Measurements from ENCODE around the gene CRELD2. TPM values are rescaled to one million over a fixed set of nuclear protein-coding genes. Genes with fewer than 3 reads are reported as not detected.

CRELD2 gene
- 72.2 and 86.1 TPM in 2 replicates for total RNA-seq (2012; rRNA removed)

GRCh38 chr22:49917974-49918910 is at the start of gene CRELD2, which contains the start of gene ALG12:
CRELD2 (plus strand) TSS chr22:49918634; CDS start chr22:49918770, 136 bp downstream.
ALG12 (minus strand) TSS chr22:49918438; CDS start chr22:49913765, 4,673 bp downstream.
- Histone ChIP-seq H3K4me1 (ENCODE audit: control insufficient read depth, insufficient read depth, low read length) (peaks cover 16% of the 10 kb centered on the region), H3K9me3 (replicated peaks; ENCODE audit: low read length) (no peaks in the 10 kb centered on the region), H3K4me2 (ENCODE audit: low read length) (peak within 1 kb of the TSS; percentile 98), H3K9ac (ENCODE audit: low read depth, low read length) (peak within 1 kb of the TSS; percentile 88), H3K27me3 (ENCODE audit: control insufficient read depth, insufficient read depth, low read length) (no peaks in the 10 kb centered on the region), H3K36me3 (ENCODE audit: insufficient read depth, low read length) (peaks cover 13% of the 10 kb centered on the region), H3K4me3 (ENCODE audit: low read length) (peak within 1 kb of the TSS; percentile 84)

GRCh38 chr22:49869086-49869830 is 49.2 kb upstream of the CRELD2 start:
- Histone ChIP-seq H3K4me1 (ENCODE audit: control insufficient read depth, insufficient read depth, low read length) (no peaks in the 10 kb centered on the region), H3K27me3 (ENCODE audit: control insufficient read depth, insufficient read depth, low read length) (no peaks in the 10 kb centered on the region), H3K9me3 (replicated peaks; ENCODE audit: low read length) (peaks cover 15% of the 10 kb centered on the region)

GRCh38 chr22:49869845-49870712 is 48.4 kb upstream of the CRELD2 start:
- peaks cover 15% of the 10 kb centered on the region for H3K9me3 ChIP-seq (replicated peaks; ENCODE audit: low read length)
- H3K4me2 ChIP-seq (ENCODE audit: low read length): no peak overlapping the region
- H3K36me3 ChIP-seq (ENCODE audit: insufficient read depth, low read length): peaks cover 4% of the 10 kb centered on the region
- no peaks in the 10 kb centered on the region for H3K27me3 ChIP-seq (ENCODE audit: control insufficient read depth, insufficient read depth, low read length)
- H3K9ac ChIP-seq (ENCODE audit: low read depth, low read length): no peak overlapping the region
- no peaks in the 10 kb centered on the region for H3K4me1 ChIP-seq (ENCODE audit: control insufficient read depth, insufficient read depth, low read length)
- H3K4me3 ChIP-seq (ENCODE audit: low read length): no peak overlapping the region

More at GRCh38 chr22:49869086-49869830, 49.2 kb upstream of the CRELD2 start:
- H3K9ac ChIP-seq (ENCODE audit: low read depth, low read length): no peak overlapping the region
- peaks cover 4% of the 10 kb centered on the region for H3K36me3 ChIP-seq (ENCODE audit: insufficient read depth, low read length)
- no peak overlapping the region for H3K4me2 ChIP-seq (ENCODE audit: low read length)
- no peak overlapping the region for H3K4me3 ChIP-seq (ENCODE audit: low read length)

- peaks cover 4% of the 10 kb centered on the region for H3K36me3 ChIP-seq (ENCODE audit: insufficient read depth, low read length)
- no peak overlapping the region for H3K9ac ChIP-seq (ENCODE audit: low read depth, low read length)
- H3K9me3 ChIP-seq (replicated peaks; ENCODE audit: low read length): peaks cover 10% of the 10 kb centered on the region
- no peak overlapping the region for H3K4me3 ChIP-seq (ENCODE audit: low read length)
- H3K4me2 ChIP-seq (ENCODE audit: low read length): no peak overlapping the region
- H3K4me1 ChIP-seq (ENCODE audit: control insufficient read depth, insufficient read depth, low read length): no peaks in the 10 kb centered on the region
- no peaks in the 10 kb centered on the region for H3K27me3 ChIP-seq (ENCODE audit: control insufficient read depth, insufficient read depth, low read length)
Observed at GRCh38 chr22:49871482-49871881, 47.0 kb upstream of the CRELD2 start.

GRCh38 chr22:49872347-49872746 is 46.1 kb upstream of the CRELD2 start:
- H3K4me2 ChIP-seq (ENCODE audit: low read length): no peak overlapping the region
- H3K4me3 ChIP-seq (ENCODE audit: low read length): no peak overlapping the region
- H3K36me3 ChIP-seq (ENCODE audit: insufficient read depth, low read length): no peaks in the 10 kb centered on the region
- peaks cover 6% of the 10 kb centered on the region for H3K9me3 ChIP-seq (replicated peaks; ENCODE audit: low read length)
- H3K9ac ChIP-seq (ENCODE audit: low read depth, low read length): no peak overlapping the region
- no peaks in the 10 kb centered on the region for H3K27me3 ChIP-seq (ENCODE audit: control insufficient read depth, insufficient read depth, low read length)
- H3K4me1 ChIP-seq (ENCODE audit: control insufficient read depth, insufficient read depth, low read length): no peaks in the 10 kb centered on the region

- Histone ChIP-seq H3K36me3 (ENCODE audit: insufficient read depth, low read length) (peaks cover 6% of the 10 kb centered on the region), H3K4me2 (ENCODE audit: low read length) (no peak overlapping the region), H3K9ac (ENCODE audit: low read depth, low read length) (no peak overlapping the region), H3K4me3 (ENCODE audit: low read length) (no peak overlapping the region), H3K4me1 (ENCODE audit: control insufficient read depth, insufficient read depth, low read length) (no peaks in the 10 kb centered on the region), H3K27me3 (ENCODE audit: control insufficient read depth, insufficient read depth, low read length) (no peaks in the 10 kb centered on the region), H3K9me3 (replicated peaks; ENCODE audit: low read length) (peaks cover 6% of the 10 kb centered on the region)
Observed at GRCh38 chr22:49873228-49873940, 45.0 kb upstream of the CRELD2 start.

GRCh38 chr22:49877642-49878041 is 40.8 kb upstream of the CRELD2 start:
- Histone ChIP-seq H3K4me3 (ENCODE audit: low read length) (no peak overlapping the region), H3K4me2 (ENCODE audit: low read length) (no peak overlapping the region), H3K36me3 (ENCODE audit: insufficient read depth, low read length) (peaks cover 9% of the 10 kb centered on the region), H3K9me3 (replicated peaks; ENCODE audit: low read length) (no peaks in the 10 kb centered on the region), H3K9ac (ENCODE audit: low read depth, low read length) (no peak overlapping the region), H3K27me3 (ENCODE audit: control insufficient read depth, insufficient read depth, low read length) (no peaks in the 10 kb centered on the region), H3K4me1 (ENCODE audit: control insufficient read depth, insufficient read depth, low read length) (no peaks in the 10 kb centered on the region)

GRCh38 chr22:49878206-49878605 is 40.2 kb upstream of the CRELD2 start:
- Histone ChIP-seq H3K9me3 (replicated peaks; ENCODE audit: low read length) (no peaks in the 10 kb centered on the region), H3K4me2 (ENCODE audit: low read length) (no peak overlapping the region), H3K27me3 (ENCODE audit: control insufficient read depth, insufficient read depth, low read length) (no peaks in the 10 kb centered on the region), H3K4me3 (ENCODE audit: low read length) (no peak overlapping the region), H3K36me3 (ENCODE audit: insufficient read depth, low read length) (peaks cover 10% of the 10 kb centered on the region), H3K9ac (ENCODE audit: low read depth, low read length) (no peak overlapping the region), H3K4me1 (ENCODE audit: control insufficient read depth, insufficient read depth, low read length) (no peaks in the 10 kb centered on the region)

- no peak overlapping the region for H3K9ac ChIP-seq (ENCODE audit: low read depth, low read length)
- H3K4me1 ChIP-seq (ENCODE audit: control insufficient read depth, insufficient read depth, low read length): no peaks in the 10 kb centered on the region
- no peaks in the 10 kb centered on the region for H3K9me3 ChIP-seq (replicated peaks; ENCODE audit: low read length)
- no peak overlapping the region for H3K4me2 ChIP-seq (ENCODE audit: low read length)
- H3K36me3 ChIP-seq (ENCODE audit: insufficient read depth, low read length): peaks cover 21% of the 10 kb centered on the region
- no peaks in the 10 kb centered on the region for H3K27me3 ChIP-seq (ENCODE audit: control insufficient read depth, insufficient read depth, low read length)
- no peak overlapping the region for H3K4me3 ChIP-seq (ENCODE audit: low read length)
Observed at GRCh38 chr22:49879871-49880270, 38.6 kb upstream of the CRELD2 start.

GRCh38 chr22:49880281-49880680 is 38.2 kb upstream of the CRELD2 start:
- Histone ChIP-seq H3K9ac (ENCODE audit: low read depth, low read length) (no peak overlapping the region), H3K36me3 (ENCODE audit: insufficient read depth, low read length) (peaks cover 26% of the 10 kb centered on the region), H3K4me3 (ENCODE audit: low read length) (no peak overlapping the region), H3K4me1 (ENCODE audit: control insufficient read depth, insufficient read depth, low read length) (no peaks in the 10 kb centered on the region), H3K27me3 (ENCODE audit: control insufficient read depth, insufficient read depth, low read length) (no peaks in the 10 kb centered on the region), H3K4me2 (ENCODE audit: low read length) (no peak overlapping the region), H3K9me3 (replicated peaks; ENCODE audit: low read length) (no peaks in the 10 kb centered on the region)
